Mesothelial cell of epicardium (in vitro differentiated cells): ENCODE data around the gene THRB. TPM values are rescaled to one million over a fixed set of nuclear protein-coding genes. Genes with fewer than 3 reads are reported as not detected.

Source experiments
- DNase-seq, 2 experiments: peaks; one replicate each; pipeline ENCODE4 v3.0.0; 2021; ENCODE audit warnings: low spot score in 2 of 2; ENCODE audit not compliant: unreplicated experiment in 2 of 2
- H3K27ac Mint-ChIP-seq: 2 replicates; pipeline ENCODE4 v1.8.0; 2021; ENCODE audit warnings: mixed read lengths
- H3K27me3 Mint-ChIP-seq: 2 replicates; pipeline ENCODE4 v1.8.0; 2021; ENCODE audit warnings: low read depth, mixed read lengths
- H3K36me3 Mint-ChIP-seq: 2 replicates; pipeline ENCODE4 v1.8.0; 2021; ENCODE audit warnings: mixed read lengths
- H3K4me1 Mint-ChIP-seq: 2 replicates; pipeline ENCODE4 v1.8.0; 2021; ENCODE audit warnings: mixed read lengths
- H3K4me3 Mint-ChIP-seq: 2 replicates; pipeline ENCODE4 v1.8.0; 2021; ENCODE audit warnings: mild to moderate bottlenecking, moderate library complexity, mixed read lengths
- H3K9me3 Mint-ChIP-seq: 2 replicates; pipeline ENCODE4 v1.8.0; 2021; ENCODE audit warnings: mixed read lengths
- total RNA-seq: library from RNA; stranded (reverse); gene quantifications from 3 replicates; pipeline ENCODE4 v1.2.1, GENCODE V29; 2021
- TF ChIP-seq, protein P1 (sequence below): fragments of 200-600 bp; sonication (generic); IDR thresholded peaks from one replicate; pipeline ENCODE4 v1.5.0; 2021; ENCODE audit warnings: antibody characterized with exemption; ENCODE audit not compliant: unreplicated experiment

THRB gene
- total RNA-seq, 1 donor from 2014 or later: 3.4 TPM

DNA sequence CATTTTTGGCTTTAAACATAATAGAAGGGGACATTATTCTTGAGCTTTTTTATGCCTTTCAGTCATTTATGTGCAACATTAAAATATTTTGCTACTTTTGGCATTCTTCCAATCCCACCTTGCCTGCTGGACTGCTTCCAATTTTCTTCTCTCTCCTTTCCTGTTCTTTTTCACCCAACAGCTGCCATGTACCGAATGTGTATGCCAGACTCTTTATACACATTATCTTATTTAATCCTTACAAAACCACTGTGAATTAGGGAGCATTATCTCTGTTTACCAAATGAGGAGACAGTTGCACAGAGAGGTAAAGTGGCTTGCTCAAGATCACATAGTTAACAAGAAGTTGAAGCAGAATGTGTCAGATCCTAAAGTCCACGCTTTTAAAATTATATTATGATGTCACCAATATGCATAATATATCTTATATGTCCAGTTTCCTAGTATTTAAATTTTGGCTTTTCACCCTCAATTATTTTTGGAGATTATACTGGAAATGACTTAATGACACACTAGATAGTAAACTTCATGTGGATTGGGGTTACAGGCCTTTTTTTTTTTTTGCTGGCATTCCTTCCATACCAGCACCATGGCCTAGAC, 231.5 kb downstream of the THRB start:
- no peaks in the 10 kb centered on the region for H3K4me1 Mint-ChIP-seq
- H3K36me3 Mint-ChIP-seq: no peaks in the 10 kb centered on the region
- no peak for DNase-seq
- TF ChIP-seq, protein P1, sequence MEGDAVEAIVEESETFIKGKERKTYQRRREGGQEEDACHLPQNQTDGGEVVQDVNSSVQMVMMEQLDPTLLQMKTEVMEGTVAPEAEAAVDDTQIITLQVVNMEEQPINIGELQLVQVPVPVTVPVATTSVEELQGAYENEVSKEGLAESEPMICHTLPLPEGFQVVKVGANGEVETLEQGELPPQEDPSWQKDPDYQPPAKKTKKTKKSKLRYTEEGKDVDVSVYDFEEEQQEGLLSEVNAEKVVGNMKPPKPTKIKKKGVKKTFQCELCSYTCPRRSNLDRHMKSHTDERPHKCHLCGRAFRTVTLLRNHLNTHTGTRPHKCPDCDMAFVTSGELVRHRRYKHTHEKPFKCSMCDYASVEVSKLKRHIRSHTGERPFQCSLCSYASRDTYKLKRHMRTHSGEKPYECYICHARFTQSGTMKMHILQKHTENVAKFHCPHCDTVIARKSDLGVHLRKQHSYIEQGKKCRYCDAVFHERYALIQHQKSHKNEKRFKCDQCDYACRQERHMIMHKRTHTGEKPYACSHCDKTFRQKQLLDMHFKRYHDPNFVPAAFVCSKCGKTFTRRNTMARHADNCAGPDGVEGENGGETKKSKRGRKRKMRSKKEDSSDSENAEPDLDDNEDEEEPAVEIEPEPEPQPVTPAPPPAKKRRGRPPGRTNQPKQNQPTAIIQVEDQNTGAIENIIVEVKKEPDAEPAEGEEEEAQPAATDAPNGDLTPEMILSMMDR: no peak
- H3K4me3 Mint-ChIP-seq: no peak overlapping the region
- H3K27me3 Mint-ChIP-seq: peaks cover 3% of the 10 kb centered on the region
- no peak overlapping the region for H3K27ac Mint-ChIP-seq
- H3K9me3 Mint-ChIP-seq: peaks cover 5% of the 10 kb centered on the region

DNA sequence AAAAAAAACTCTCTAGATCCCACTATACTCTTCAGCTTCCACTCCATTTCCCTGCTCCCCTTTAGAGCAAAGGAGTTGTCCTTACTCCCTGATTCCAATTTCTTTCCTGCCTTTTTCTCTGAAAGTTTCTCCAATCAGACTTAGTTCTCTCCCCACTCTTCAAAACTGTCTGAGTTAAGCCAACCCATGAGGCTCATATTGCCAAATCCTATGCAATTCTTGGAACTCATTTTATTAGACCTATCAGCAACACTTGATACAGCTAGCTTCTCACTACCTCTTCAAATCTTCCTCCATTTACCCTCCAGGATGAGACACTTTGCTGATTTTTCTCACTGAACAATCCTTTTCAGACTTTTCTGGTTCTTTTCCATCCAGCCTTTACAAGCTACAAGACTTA, 233.1 kb downstream of the THRB start:
- Mint-ChIP-seq H3K4me3 (no peak overlapping the region), H3K36me3 (no peaks in the 10 kb centered on the region), H3K27ac (no peak overlapping the region), H3K9me3 (peaks cover 5% of the 10 kb centered on the region), H3K4me1 (peaks cover 2% of the 10 kb centered on the region), H3K27me3 (peaks cover 1% of the 10 kb centered on the region)
- TF ChIP-seq, protein P1: no peak
- no peak for DNase-seq

DNA sequence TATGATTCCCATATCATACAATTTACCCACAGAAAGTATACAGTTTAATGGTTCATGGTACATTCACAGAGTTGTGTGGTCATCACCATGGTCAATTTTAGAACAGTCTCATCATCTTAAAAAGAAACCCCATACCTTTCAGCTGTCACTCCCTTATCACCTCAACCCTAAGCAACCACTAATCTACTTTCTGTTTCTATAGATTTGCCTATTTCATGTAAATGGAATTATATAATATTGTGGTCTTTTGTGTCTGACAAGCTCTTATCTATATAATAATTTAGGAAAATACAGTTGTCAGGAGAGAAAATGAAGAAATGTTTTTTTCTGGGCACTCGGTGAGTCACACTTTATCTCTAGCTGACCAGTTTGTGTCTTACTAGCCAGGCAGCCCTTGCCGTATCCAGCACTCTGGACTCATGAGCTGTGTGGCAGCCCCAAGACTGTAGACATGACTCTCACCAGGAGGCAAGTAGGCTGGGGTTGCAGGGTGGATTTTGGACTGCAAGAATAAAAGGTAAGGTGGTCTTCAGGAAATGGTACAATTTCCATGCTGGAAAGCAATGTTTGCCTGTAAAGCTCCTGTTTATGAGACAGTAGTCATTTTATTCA, 234.6 kb downstream of the THRB start:
- TF ChIP-seq, protein P1: no peak
- Mint-ChIP-seq H3K36me3 (no peaks in the 10 kb centered on the region), H3K4me3 (no peak overlapping the region), H3K4me1 (peaks cover 2% of the 10 kb centered on the region), H3K9me3 (peaks cover 4% of the 10 kb centered on the region), H3K27ac (no peak overlapping the region), H3K27me3 (peaks cover 1% of the 10 kb centered on the region)
- no peak for DNase-seq

DNA sequence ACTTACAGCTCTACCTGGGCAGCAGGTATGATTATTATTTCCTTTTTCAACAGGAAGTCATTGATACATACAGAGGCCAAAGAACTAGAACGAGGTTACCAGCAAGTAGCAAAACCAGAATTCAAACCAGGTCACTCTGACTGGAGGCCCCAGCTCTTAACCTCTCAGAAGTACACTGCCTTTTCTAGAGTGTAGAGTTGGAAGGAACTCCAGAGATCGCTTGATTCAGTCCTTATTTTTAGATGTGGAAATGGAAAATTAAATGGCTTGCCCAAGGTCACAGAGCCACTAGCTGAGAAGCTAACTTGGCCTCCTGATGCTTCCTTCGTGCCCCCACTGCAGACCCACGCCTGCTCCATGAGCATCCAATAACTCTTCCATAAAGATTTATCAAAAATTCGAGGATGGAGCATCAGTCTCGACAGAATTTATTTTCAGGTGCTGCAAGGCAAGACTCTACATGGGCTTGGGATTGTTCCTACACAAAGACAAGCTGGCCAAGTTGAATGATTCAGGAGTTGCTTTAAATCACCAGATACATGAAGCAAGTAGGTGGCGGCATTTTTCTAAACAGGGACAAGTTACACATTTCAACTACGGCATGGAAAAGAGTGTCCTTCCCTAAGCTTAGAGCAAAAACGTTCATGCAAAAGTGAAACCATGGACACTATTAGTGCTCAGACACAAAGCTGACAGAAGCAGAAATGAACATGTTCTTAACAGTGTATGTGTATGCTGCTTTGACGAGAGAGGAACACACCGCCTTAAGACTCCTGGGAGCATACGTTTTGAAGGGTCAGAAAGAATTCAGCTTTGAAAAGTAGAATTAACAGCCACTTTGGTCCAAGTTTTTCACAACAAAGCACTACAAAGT, 235.7 kb downstream of the THRB start:
- Mint-ChIP-seq H3K27me3 (peaks cover 1% of the 10 kb centered on the region), H3K27ac (no peak overlapping the region), H3K4me1 (peaks cover 2% of the 10 kb centered on the region), H3K9me3 (no peaks in the 10 kb centered on the region), H3K36me3 (no peaks in the 10 kb centered on the region), H3K4me3 (no peak overlapping the region)
- no peak for DNase-seq
- TF ChIP-seq, protein P1: no peak

DNA sequence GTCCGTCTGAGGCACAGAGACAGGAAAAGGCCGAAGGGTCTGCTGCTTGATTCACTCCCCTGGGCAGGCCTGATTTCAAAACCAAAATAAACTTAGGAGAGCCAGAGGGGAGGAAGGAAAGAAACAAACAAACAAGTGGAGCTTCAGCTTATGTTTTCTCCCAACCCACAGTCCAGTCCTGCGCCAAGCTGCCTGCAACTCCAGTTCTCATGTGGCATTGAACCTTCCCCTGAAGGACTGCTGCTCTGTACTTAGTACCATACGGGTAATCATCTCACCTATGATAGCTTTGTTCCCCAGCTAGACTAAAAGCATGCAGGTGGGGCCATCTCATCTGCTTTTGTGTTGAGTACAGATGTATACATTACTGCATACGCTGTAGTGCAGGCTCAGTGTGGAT, 236.4 kb downstream of the THRB start:
- Mint-ChIP-seq H3K4me1 (peaks cover 2% of the 10 kb centered on the region), H3K27me3 (peaks cover 1% of the 10 kb centered on the region), H3K9me3 (no peaks in the 10 kb centered on the region), H3K27ac (no peak overlapping the region), H3K36me3 (no peaks in the 10 kb centered on the region), H3K4me3 (no peak overlapping the region)
- TF ChIP-seq, protein P1: no peak
- DNase-seq: no peak
